Smooth muscle cell of the coronary artery (primary cell): ENCODE results near the gene DOCK6. TPM values are rescaled to one million over a fixed set of nuclear protein-coding genes. Genes with fewer than 3 reads are reported as not detected.

Experiments used
- total RNA-seq: library from RNA; depleted of rRNA; stranded (reverse); fragments of >200 nt; gene quantifications from 2 replicates; pipeline ENCODE4 v1.2.3, GENCODE V29; 2014; ENCODE audit warnings: low replicate concordance

The DOCK6 gene
- total RNA-seq = 9.0 and 14.2 TPM in 2 replicates

GRCh38 chr19:11261971-11262839, at the start of gene DOCK6:
Gene DOCK6 (minus strand): TSS chr19:11262524. CDS start chr19:11262440, 84 bp downstream.

GRCh38 chr19:11295665-11296245, 33.4 kb upstream of the DOCK6 start, which contains the start of gene TSPAN16:
Gene TSPAN16 (plus strand): TSS chr19:11296160. CDS start chr19:11296298, 138 bp downstream.

GRCh38 chr19:11239377-11240000, 22.8 kb downstream of the DOCK6 start, which contains the start of gene ANGPTL8:
Gene ANGPTL8 (plus strand): TSS chr19:11239619. CDS start chr19:11239638, 19 bp downstream.

GRCh38 chr19:11197291-11198174, 64.8 kb downstream of the DOCK6 start, which contains the start of gene KANK2:
Gene KANK2 (minus strand): TSS chr19:11197545. CDS start chr19:11194511, 3,034 bp downstream.

GRCh38 chr19:11155373-11156120, 106.8 kb downstream of the DOCK6 start, which contains the start of gene SPC24:
Gene SPC24 (minus strand): TSS chr19:11155782. CDS start chr19:11155776, 6 bp downstream.

Other genes with a start within 250 kb of the DOCK6 start
- gene LDLR, start 173.1 kb downstream of the DOCK6 start, total RNA-seq = 97.9 and 146 TPM in 2 replicates
- 14.9 and 31.8 TPM in 2 replicates for gene SPC24, start 106.7 kb downstream of the DOCK6 start, total RNA-seq
- gene KANK2, start 65.0 kb downstream of the DOCK6 start, total RNA-seq = 212 and 948 TPM in 2 replicates
- 0.59 TPM in 1 of 2 replicates, not detected in the other for gene ANGPTL8, start 22.9 kb downstream of the DOCK6 start, total RNA-seq
- not detected in 2 replicates for gene TSPAN16, start 33.6 kb upstream of the DOCK6 start, total RNA-seq
- gene RAB3D, start 77.1 kb upstream of the DOCK6 start, total RNA-seq = 15.0 and 78.6 TPM in 2 replicates
- gene TMEM205, start 83.7 kb upstream of the DOCK6 start, total RNA-seq = 66.0 and 68.6 TPM in 2 replicates
- 6.7 and 10.9 TPM in 2 replicates for gene CCDC159, start 84.0 kb upstream of the DOCK6 start, total RNA-seq
- 7.1 and 10.9 TPM in 2 replicates for gene PLPPR2, start 92.9 kb upstream of the DOCK6 start, total RNA-seq
- 0.30 and 0.35 TPM in 2 replicates for gene SWSAP1, start 112.1 kb upstream of the DOCK6 start, total RNA-seq
- gene EPOR, start 121.8 kb upstream of the DOCK6 start, total RNA-seq = 3.5 and 5.1 TPM in 2 replicates
- gene RGL3, start 156.8 kb upstream of the DOCK6 start, total RNA-seq = 1.5 TPM in 2 replicates
- gene ODAD3, start 172.6 kb upstream of the DOCK6 start, total RNA-seq = 0.23 and 0.94 TPM in 2 replicates
- gene PRKCSH, start 173.1 kb upstream of the DOCK6 start, total RNA-seq = 102 and 173 TPM in 2 replicates
- not detected in 2 replicates for gene ELAVL3, start 218.5 kb upstream of the DOCK6 start, total RNA-seq
- gene ZNF653, start 243.3 kb upstream of the DOCK6 start, total RNA-seq = 4.6 and 7.4 TPM in 2 replicates